Measurements from ENCODE around the gene GZMH.

The GZMH gene

DNA sequence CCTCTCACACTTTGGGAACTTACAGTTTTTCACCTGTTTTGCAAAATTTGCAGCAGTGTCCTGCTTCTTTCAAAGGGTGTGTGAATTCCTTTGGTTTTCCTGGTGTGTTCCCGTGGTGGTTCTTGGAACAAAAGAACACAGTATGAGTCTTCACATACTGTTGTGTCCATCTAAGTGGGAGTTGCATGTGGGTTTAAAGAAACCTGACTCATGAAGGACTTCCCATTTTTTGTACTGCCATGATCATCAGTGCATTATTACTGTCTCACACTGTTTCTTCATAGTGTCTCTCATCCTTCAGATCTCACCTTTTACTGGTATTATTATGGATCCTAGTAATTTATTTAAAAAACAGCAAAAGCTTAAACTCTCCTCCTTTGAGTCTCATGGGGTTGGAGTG lies 3.8 kb upstream of the GZMH start:
- no peak overlapping the region for H3K4me3 ChIP-seq (ENCODE audit: low read depth, low read length)
- in situ Hi-C loops (cut with HindIII; ENCODE audit: low sequenced_read_pairs): no loop called here
- TF ChIP-seq, protein P1, sequence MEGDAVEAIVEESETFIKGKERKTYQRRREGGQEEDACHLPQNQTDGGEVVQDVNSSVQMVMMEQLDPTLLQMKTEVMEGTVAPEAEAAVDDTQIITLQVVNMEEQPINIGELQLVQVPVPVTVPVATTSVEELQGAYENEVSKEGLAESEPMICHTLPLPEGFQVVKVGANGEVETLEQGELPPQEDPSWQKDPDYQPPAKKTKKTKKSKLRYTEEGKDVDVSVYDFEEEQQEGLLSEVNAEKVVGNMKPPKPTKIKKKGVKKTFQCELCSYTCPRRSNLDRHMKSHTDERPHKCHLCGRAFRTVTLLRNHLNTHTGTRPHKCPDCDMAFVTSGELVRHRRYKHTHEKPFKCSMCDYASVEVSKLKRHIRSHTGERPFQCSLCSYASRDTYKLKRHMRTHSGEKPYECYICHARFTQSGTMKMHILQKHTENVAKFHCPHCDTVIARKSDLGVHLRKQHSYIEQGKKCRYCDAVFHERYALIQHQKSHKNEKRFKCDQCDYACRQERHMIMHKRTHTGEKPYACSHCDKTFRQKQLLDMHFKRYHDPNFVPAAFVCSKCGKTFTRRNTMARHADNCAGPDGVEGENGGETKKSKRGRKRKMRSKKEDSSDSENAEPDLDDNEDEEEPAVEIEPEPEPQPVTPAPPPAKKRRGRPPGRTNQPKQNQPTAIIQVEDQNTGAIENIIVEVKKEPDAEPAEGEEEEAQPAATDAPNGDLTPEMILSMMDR (IDR thresholded peaks at IDR 0.05; ENCODE audit: low read depth, low read length): no peak
- DNase-seq (ENCODE audit: low read depth, low spot score): no peak

DNA sequence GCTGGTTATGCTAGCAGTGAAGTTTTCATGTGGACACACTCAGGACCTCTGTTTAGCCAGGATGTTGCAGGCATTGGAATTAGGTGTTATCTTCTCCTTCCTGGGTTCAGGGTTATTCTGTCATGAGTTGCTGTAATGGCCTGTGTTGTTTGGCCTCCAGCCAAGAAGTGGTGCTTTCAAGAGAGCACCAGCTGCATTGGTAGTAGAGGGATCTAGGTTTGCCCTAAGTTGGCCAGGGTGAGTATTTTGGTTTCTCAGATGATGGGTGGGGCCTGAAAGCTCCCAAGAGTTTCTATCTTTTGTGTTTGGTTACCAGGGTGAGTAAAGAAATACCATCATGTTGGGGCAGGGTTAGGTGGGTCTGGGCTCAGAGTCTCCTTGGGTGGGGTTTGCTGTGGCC lies 2.7 kb upstream of the GZMH start:
- no peak for DNase-seq (ENCODE audit: low read depth, low spot score)
- TF ChIP-seq, protein P1 (IDR thresholded peaks at IDR 0.05; ENCODE audit: low read depth, low read length): no peak
- in situ Hi-C loops (cut with HindIII; ENCODE audit: low sequenced_read_pairs): no loop called here
- H3K4me3 ChIP-seq (ENCODE audit: low read depth, low read length): no peak overlapping the region

DNA sequence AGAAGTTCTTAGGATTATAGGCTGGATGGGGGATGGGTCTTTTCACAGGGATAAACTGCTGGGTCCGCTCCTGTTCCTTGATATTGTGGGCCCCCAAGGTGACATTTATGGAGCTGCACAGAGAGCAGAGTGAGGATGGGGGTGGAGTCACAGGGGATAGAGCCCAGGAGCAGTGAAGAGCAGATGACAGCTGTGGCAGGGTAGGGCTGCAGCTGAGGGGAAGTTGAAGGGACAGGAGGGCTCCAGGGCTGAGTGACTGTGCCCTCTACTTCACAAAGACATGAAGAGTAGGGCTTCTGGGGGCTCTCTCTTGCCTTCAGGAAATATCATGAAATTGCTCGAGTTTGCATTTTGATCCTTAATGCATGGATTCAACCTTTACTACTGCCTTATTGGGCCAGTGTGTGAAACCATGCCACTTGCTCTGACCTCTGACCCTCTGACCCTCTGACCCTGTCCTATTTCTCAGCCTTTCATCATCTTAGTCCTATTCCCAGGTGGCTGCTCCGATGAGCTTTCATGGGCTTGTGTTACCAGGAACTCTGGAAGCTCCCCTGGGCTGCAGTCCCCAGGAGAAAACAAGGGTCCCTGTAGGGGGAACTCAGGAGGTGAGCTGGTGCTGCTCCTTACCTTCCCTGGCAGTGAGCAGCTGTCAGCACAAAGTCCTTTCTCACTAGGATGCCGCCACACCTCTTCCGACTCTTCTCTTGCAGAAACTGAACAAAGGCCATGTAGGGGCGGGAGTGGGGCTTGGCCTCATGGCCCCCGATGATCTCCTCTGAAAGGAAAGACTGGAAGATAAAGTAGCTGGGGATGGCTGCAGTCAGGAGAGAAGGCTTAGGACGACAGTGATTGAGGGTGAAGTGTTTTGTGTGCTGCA lies 1.6 kb downstream of the GZMH start:
- in situ Hi-C loops (cut with HindIII; ENCODE audit: low sequenced_read_pairs): no loop called here
- no peak overlapping the region for H3K4me3 ChIP-seq (ENCODE audit: low read depth, low read length)
- TF ChIP-seq, protein P1 (IDR thresholded peaks at IDR 0.05; ENCODE audit: low read depth, low read length): no peak
- no peak for DNase-seq (ENCODE audit: low read depth, low spot score)

DNA sequence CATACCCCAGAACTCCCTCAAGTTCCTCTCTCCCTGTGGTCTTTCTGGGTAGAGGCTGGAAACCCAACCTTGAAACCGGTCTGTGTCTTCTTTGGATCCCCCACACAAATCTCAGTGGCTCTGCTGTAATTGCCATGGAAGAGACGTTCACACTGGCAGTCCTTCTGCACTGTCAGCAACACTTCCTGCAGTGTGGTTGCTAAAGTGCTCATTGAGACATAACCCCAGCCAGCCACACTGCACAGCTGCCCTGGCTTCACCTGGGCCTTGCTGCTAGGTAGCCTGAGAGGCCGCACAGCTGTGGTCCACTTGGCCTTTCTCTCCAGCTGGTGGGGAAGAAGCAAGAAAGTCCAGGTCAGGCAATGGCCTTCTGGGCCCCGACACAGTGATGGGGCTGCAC lies 2.4 kb downstream of the GZMH start:
- no peak for DNase-seq (ENCODE audit: low read depth, low spot score)
- in situ Hi-C loops (cut with HindIII; ENCODE audit: low sequenced_read_pairs): no loop called here
- TF ChIP-seq, protein P1 (IDR thresholded peaks at IDR 0.05; ENCODE audit: low read depth, low read length): no peak
- no peak overlapping the region for H3K4me3 ChIP-seq (ENCODE audit: low read depth, low read length)

DNA sequence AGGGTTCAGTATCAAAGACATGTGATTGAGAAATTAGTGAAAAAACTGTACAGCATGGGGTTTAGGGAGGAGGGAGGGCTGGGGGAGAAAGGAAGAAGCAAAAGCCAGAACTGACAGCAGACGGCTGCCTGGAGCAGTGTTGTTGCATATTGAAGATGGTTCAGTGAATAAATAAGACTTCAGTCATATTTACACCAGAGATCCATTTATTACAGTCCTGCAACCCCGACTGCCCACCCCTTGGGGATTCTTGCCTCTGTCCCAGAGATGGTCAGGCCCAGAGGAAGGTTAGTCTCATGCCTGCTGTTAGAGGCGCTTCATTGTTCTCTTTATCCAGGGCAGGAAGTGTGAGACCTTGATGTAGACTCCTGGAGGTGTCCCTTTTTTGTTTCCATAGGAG lies 3.2 kb downstream of the GZMH start:
- in situ Hi-C loops (cut with HindIII; ENCODE audit: low sequenced_read_pairs): no loop called here
- DNase-seq (ENCODE audit: low read depth, low spot score): no peak
- no peak overlapping the region for H3K4me3 ChIP-seq (ENCODE audit: low read depth, low read length)
- TF ChIP-seq, protein P1 (IDR thresholded peaks at IDR 0.05; ENCODE audit: low read depth, low read length): no peak

DNA sequence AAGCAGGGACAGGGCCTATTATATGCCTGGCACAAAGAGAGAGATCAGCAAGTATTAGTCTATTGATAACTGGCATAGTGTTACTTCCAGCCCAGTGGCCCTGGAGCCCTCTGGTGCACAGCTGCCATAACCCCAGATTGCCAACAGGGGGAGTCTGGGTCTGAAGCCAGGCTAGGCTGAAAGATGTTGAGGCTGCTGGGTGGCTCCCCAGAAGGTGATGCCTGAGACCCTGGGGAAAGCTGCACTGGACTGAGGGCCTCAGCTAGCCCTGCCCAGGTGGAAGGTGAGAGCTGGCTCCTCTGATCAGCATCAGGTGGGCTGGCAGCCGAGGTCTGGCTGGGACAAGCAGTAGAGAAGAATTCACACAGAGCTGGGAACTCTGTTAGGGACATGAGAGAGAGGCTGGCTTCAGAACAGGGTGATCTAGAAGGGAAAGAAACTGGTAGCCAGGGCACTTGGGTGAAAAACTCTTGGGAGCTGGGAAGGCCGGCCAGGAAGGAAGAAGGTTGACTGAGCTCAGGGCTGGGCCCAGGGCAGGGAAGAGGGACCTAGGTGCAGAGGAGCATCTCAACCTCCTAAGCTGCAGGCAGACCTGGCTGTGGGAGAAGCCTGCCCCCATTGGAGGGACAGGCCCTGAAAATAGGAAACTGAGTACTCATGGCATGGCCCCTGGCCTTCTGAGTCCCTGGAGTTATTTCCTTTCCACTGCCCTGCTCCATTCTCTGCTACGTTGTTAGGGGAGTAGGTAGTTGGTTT lies 3.9 kb downstream of the GZMH start:
- no peak for DNase-seq (ENCODE audit: low read depth, low spot score)
- in situ Hi-C loops (cut with HindIII; ENCODE audit: low sequenced_read_pairs): no loop called here
- no peak overlapping the region for H3K4me3 ChIP-seq (ENCODE audit: low read depth, low read length)
- TF ChIP-seq, protein P1 (IDR thresholded peaks at IDR 0.05; ENCODE audit: low read depth, low read length): no peak

Measured in astrocyte of the spinal cord (primary cell).